Activated T-cell treated with anti-CD3 and anti-CD28 coated beads for 24 hours (primary cell): ENCODE results near the gene TCP11L2.
"Not testable (repeated sequence)": the region's sequence is repeated elsewhere in the genome, so short reads cannot be mapped to it uniquely, and the experiment has no call there.

ENCODE experiments used
- DNase-seq: peaks from one replicate; pipeline ENCODE4 v3.0.0-alpha.2; 2020; ENCODE audit warnings: low read depth

TCP11L2 gene

GRCh38 chr12:106344131-106344530 is 41.6 kb downstream of the TCP11L2 start:
- no peak for DNase-seq

GRCh38 chr12:106345746-106346145 is 43.2 kb downstream of the TCP11L2 start:
- no peak for DNase-seq

- DNase-seq, result no peak
These were observed 45.9 kb downstream of the TCP11L2 start for GRCh38 chr12:106348411-106348810.

- DNase-seq, result no peak
These were observed 50.6 kb downstream of the TCP11L2 start for GRCh38 chr12:106353175-106353574.

GRCh38 chr12:106357549-106358395 is 55.2 kb downstream of the TCP11L2 start, which contains the start of gene POLR3B:
Gene POLR3B, plus strand, starts transcription at chr12:106357748. Its CDS starts 132 bp downstream, at chr12:106357880.
- peak; percentile 95 for DNase-seq

GRCh38 chr12:106358396-106359241 is 56.1 kb downstream of the TCP11L2 start:
- DNase-seq, result no peak

- DNase-seq, result no peak
These were observed 57.3 kb downstream of the TCP11L2 start for GRCh38 chr12:106359646-106360399.

- no peak for DNase-seq
These were observed 58.0 kb downstream of the TCP11L2 start for GRCh38 chr12:106360400-106360994.

GRCh38 chr12:106362971-106363370 is 60.4 kb downstream of the TCP11L2 start:
- no peak for DNase-seq

- DNase-seq, result no peak
These were observed 61.7 kb downstream of the TCP11L2 start for GRCh38 chr12:106364261-106364660.

GRCh38 chr12:106369624-106370346 is 67.3 kb downstream of the TCP11L2 start:
- DNase-seq, result no peak

- no peak for DNase-seq
These were observed 76.3 kb downstream of the TCP11L2 start for GRCh38 chr12:106378788-106379187.

- no peak for DNase-seq
These were observed 78.4 kb downstream of the TCP11L2 start for GRCh38 chr12:106380954-106381353.

- DNase-seq, result not testable (repeated sequence)
These were observed 79.3 kb downstream of the TCP11L2 start for GRCh38 chr12:106381866-106382265.

GRCh38 chr12:106386813-106387535 is 84.4 kb downstream of the TCP11L2 start:
- no peak for DNase-seq

GRCh38 chr12:106387848-106388377 is 85.4 kb downstream of the TCP11L2 start:
- no peak for DNase-seq

- no peak for DNase-seq
These were observed 86.6 kb downstream of the TCP11L2 start for GRCh38 chr12:106389151-106389550.

GRCh38 chr12:106392759-106393158 is 90.2 kb downstream of the TCP11L2 start:
- DNase-seq, result no peak
